CD8-positive, alpha-beta memory T cell (primary cell): ENCODE measurements around the gene DTNB. TPM values are rescaled to one million over a fixed set of nuclear protein-coding genes. Genes with fewer than 3 reads are reported as not detected.
"Not testable (repeated sequence)": the region's sequence is repeated elsewhere in the genome, so short reads cannot be mapped to it uniquely, and the experiment has no call there.

ENCODE experiments used
- CTCF ChIA-PET: fragments of 350-600 bp; sonication (Branson Sonifier 250); formaldehyde crosslinking; loops from one replicate; lab custom pipeline; 2021; ENCODE audit warnings: antibody characterized with exemption; lab: Charles Lee
- POLR2A ChIA-PET: fragments of 350-600 bp; sonication (Branson Sonifier 250); formaldehyde crosslinking; loops from one replicate; lab custom pipeline; 2021; ENCODE audit warnings: antibody characterized with exemption; lab: Charles Lee
- DNase-seq, 5 donors: peaks; one replicate each; pipeline versions ENCODE4 v3.0.0 to v3.0.0-alpha.2; 2020 to 2022; ENCODE audit warnings: mixed read lengths in 1 of 5
- H3K27ac ChIP-seq: one replicate; pipeline ENCODE4 v1.7.0; 2013; ENCODE audit warnings: low read depth, mild to moderate bottlenecking, low read length, moderate library complexity
- H3K27me3 ChIP-seq: 2 replicates; pipeline ENCODE4 v1.7.0; 2013; ENCODE audit warnings: low read length, mild to moderate bottlenecking; ENCODE audit not compliant: insufficient read depth, poor library complexity, severe bottlenecking
- H3K36me3 ChIP-seq: 2 replicates; pipeline ENCODE4 v1.7.0; 2013; ENCODE audit warnings: mild to moderate bottlenecking, low read length, moderate library complexity; ENCODE audit not compliant: insufficient read depth
- H3K4me1 ChIP-seq: 2 replicates; pipeline ENCODE4 v1.7.0; 2013; ENCODE audit warnings: mild to moderate bottlenecking, low read length, moderate library complexity; ENCODE audit not compliant: insufficient read depth
- H3K4me3 ChIP-seq: 2 replicates; pipeline ENCODE4 v1.7.0; 2013; ENCODE audit warnings: mild to moderate bottlenecking, low read length
- H3K9me3 ChIP-seq: 2 replicates; pipeline ENCODE4 v1.7.0; 2013; ENCODE audit warnings: mild to moderate bottlenecking, low read length
- H3K27ac Mint-ChIP-seq, 8 donors: one replicate each; pipeline ENCODE4 v1.8.0; 2020 to 2021; ENCODE audit warnings: mixed read lengths in 8 of 8, mild to moderate bottlenecking in 6 of 8, inconsistent platforms in 3 of 8, moderate library complexity in 3 of 8
- H3K27me3 Mint-ChIP-seq, 2 donors: one replicate each; pipeline ENCODE4 v1.8.0; 2020 to 2021; ENCODE audit warnings: mixed read lengths in 2 of 2, mild to moderate bottlenecking in 1 of 2, moderate library complexity in 1 of 2
- H3K36me3 Mint-ChIP-seq, 3 donors: one replicate each; pipeline ENCODE4 v1.8.0; 2020 to 2021; ENCODE audit warnings: mixed read lengths in 3 of 3, inconsistent platforms in 1 of 3, mild to moderate bottlenecking in 1 of 3
- H3K4me1 Mint-ChIP-seq, 3 donors: one replicate each; pipeline ENCODE4 v1.8.0; 2020 to 2021; ENCODE audit warnings: mixed read lengths in 3 of 3, inconsistent platforms in 1 of 3, mild to moderate bottlenecking in 1 of 3
- H3K4me3 Mint-ChIP-seq, 7 donors: one replicate each; pipeline ENCODE4 v1.8.0; 2020 to 2021; ENCODE audit warnings: mixed read lengths in 7 of 7, mild to moderate bottlenecking in 6 of 7, moderate library complexity in 4 of 7, inconsistent platforms in 2 of 7
- H3K9me3 Mint-ChIP-seq, 5 donors: one replicate each; pipeline ENCODE4 v1.8.0; 2020 to 2022; ENCODE audit warnings: mixed read lengths in 5 of 5, mild to moderate bottlenecking in 3 of 5, moderate library complexity in 2 of 5, inconsistent platforms in 1 of 5
- polyA plus RNA-seq: library from polyadenylated mRNA; unstranded; fragments of 300-500 nt; fragmentation: Illumina TruSeq; gene quantifications from one replicate; pipeline ENCODE4 v1.2.3, GENCODE V29; 2021
- total RNA-seq, 2 experiments: library from RNA; stranded (reverse); gene quantifications; one replicate each; pipeline ENCODE4 v1.2.3, GENCODE V29; 2021

Gene DTNB
- total and polyA plus RNA-seq, 3 experiments from 2014 or later, result 15.2 to 19.4 (median 16.8) TPM

GRCh38 chr2:25608718-25609117, 64.7 kb downstream of the DTNB start:
- POLR2A ChIA-PET, result no interaction called here
- CTCF ChIA-PET, result interaction anchor here (0.8 to 4.3 kb wide), 4 partner anchors 10 to 244 kb away, joined by 3 to 55 read pairs (median 11); no protein-coding TSS in a partner anchor
- H3K27me3 ChIP-seq, result no peaks in the 10 kb centered on the region
- H3K4me1 ChIP-seq, result no peaks in the 10 kb centered on the region
- Mint-ChIP-seq H3K27me3 (no peaks in the 10 kb centered on the region), H3K9me3 (no peaks in the 10 kb centered on the region), H3K36me3 (peaks cover 0 to 3% (median 2%) of the 10 kb centered on the region in 3 donors), H3K27ac (peak overlapping the region in 3 of 8 donors; percentile 2 to 11 (median 6)), H3K4me3 (no peak overlapping the region), H3K4me1 (peaks cover 0 to 9% (median 1%) of the 10 kb centered on the region in 3 donors)
- no peak for DNase-seq
- no peak overlapping the region for H3K4me3 ChIP-seq
- H3K9me3 ChIP-seq, result no peaks in the 10 kb centered on the region
- H3K27ac ChIP-seq, result no peak overlapping the region
- no peaks in the 10 kb centered on the region for H3K36me3 ChIP-seq

- H3K4me1 Mint-ChIP-seq, result peaks cover 0 to 1% (median 0%) of the 10 kb centered on the region in 3 donors
- H3K27ac ChIP-seq, result no peak overlapping the region
- no peaks in the 10 kb centered on the region for H3K27me3 Mint-ChIP-seq
- H3K36me3 Mint-ChIP-seq, result peaks cover 0 to 4% (median 0%) of the 10 kb centered on the region in 3 donors
- H3K4me3 ChIP-seq, result no peak overlapping the region
- no peak overlapping the region for H3K4me3 Mint-ChIP-seq
- DNase-seq, result peak in 2 of 5 donors; percentile 11 to 24
- CTCF ChIA-PET, result interaction anchor here (0.6 to 4.3 kb wide), 15 partner anchors 8 to 309 kb away, joined by 3 to 55 read pairs (median 4); partner anchors contain the start of genes ASXL2, DNMT3A and DTNB
- H3K9me3 Mint-ChIP-seq, result no peaks in the 10 kb centered on the region
- POLR2A ChIA-PET, result no interaction called here
- H3K4me1 ChIP-seq, result no peaks in the 10 kb centered on the region
- no peaks in the 10 kb centered on the region for H3K27me3 ChIP-seq
- H3K36me3 ChIP-seq, result no peaks in the 10 kb centered on the region
- no peaks in the 10 kb centered on the region for H3K9me3 ChIP-seq
- H3K27ac Mint-ChIP-seq, result no peak overlapping the region
These were observed 66.5 kb downstream of the DTNB start for GRCh38 chr2:25606892-25607291.

DNA sequence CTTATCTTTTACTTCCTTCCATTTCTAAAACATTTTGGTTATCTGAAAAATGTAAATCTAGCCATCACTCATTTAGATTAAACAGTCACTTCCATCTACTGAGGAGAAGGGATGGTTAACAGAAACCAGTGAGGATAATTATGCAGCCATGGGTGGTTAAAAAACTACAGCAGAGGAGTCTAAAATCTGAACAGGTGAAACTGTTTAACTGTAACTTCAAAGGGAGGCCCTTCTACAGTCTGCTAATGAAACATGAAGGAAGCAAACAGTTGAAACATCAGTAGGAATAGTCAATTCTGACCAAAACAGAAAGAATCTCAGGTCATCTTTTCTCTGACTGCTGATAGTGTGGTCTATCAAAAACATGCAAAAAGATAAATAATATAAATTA, 71.0 kb downstream of the DTNB start:
- Mint-ChIP-seq H3K9me3 (no peaks in the 10 kb centered on the region), H3K27me3 (no peaks in the 10 kb centered on the region), H3K4me3 (no peak overlapping the region), H3K27ac (no peak overlapping the region), H3K4me1 (no peaks in the 10 kb centered on the region), H3K36me3 (peaks cover 7 to 11% (median 8%) of the 10 kb centered on the region in 3 donors)
- Histone ChIP-seq H3K4me1 (no peaks in the 10 kb centered on the region), H3K27ac (no peak overlapping the region), H3K36me3 (no peaks in the 10 kb centered on the region), H3K27me3 (no peaks in the 10 kb centered on the region), H3K4me3 (no peak overlapping the region), H3K9me3 (no peaks in the 10 kb centered on the region)
- no peak for DNase-seq
- CTCF ChIA-PET, result no interaction called here
- POLR2A ChIA-PET, result no interaction called here

DNA sequence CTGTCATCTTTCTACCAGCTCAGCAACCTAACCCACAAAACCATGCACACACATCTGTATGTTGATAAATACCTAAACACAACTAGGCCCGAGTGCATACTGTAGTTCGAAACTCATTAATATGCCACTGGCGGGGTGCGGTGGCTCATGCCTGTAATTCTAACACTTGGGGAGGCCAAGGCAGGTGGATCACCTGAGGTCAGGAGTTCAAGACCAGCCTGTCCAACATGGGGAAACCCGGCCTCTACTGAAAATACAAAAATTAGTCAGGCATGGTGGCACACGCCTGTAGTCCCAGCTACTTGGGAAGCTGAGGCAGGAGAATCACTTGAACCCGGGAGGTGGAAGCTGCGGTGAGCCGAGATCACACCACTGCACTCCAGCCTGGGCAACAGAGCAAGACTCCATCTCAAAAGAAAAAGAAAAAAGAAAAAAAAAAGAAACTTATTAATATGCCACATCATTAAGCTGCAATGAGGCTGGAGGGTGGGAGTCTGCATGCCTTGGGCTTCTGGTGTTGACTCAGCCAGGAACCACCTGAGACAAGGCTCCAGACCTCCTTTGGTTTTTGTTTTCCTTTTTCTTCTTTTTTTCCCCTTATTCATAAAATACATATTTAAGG, 71.6 kb downstream of the DTNB start:
- not testable (repeated sequence) for H3K27ac ChIP-seq

GRCh38 chr2:25598911-25599310, 74.5 kb downstream of the DTNB start:
- POLR2A ChIA-PET, result no interaction called here
- no peaks in the 10 kb centered on the region for H3K27me3 ChIP-seq
- Mint-ChIP-seq H3K4me3 (no peak overlapping the region), H3K4me1 (no peaks in the 10 kb centered on the region), H3K27me3 (no peaks in the 10 kb centered on the region), H3K36me3 (peaks cover 8 to 11% (median 10%) of the 10 kb centered on the region in 3 donors), H3K27ac (no peak overlapping the region), H3K9me3 (no peaks in the 10 kb centered on the region)
- H3K9me3 ChIP-seq, result no peaks in the 10 kb centered on the region
- DNase-seq, result no peak
- no peak overlapping the region for H3K4me3 ChIP-seq
- CTCF ChIA-PET, result no interaction called here
- no peaks in the 10 kb centered on the region for H3K4me1 ChIP-seq
- H3K36me3 ChIP-seq, result no peaks in the 10 kb centered on the region
- no peak overlapping the region for H3K27ac ChIP-seq

More for the DNA sequence above, 71.6 kb downstream of the DTNB start:
- H3K4me1 ChIP-seq, H3K9me3 Mint-ChIP-seq, DNase-seq, CTCF ChIA-PET, POLR2A ChIA-PET, H3K4me1 Mint-ChIP-seq, H3K27me3 ChIP-seq, H3K4me3 Mint-ChIP-seq, H3K27ac Mint-ChIP-seq, H3K27me3 Mint-ChIP-seq, H3K36me3 ChIP-seq, H3K4me3 ChIP-seq, H3K9me3 ChIP-seq: not testable (repeated sequence)
- H3K36me3 Mint-ChIP-seq, result peaks cover 8 to 11% (median 9%) of the 10 kb centered on the region in 3 donors

DNA sequence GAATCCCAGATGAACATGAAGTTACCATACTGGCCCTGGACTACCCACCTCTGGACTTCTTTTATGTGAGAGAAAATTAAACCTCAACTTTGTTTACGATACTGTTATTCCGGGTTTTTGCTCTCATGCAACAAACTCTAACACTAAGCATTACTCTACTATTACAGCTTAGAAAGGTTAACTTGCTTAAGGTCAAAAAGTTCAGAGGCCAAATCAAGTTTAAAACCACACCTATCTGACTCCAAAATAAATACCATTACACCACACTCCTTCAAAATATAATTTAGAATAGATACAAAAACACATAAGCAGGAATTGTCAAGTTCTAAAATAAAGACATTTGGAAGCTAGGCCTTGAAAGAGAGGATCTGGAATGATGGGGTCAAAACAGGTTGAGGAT, 75.0 kb downstream of the DTNB start:
- H3K27me3 Mint-ChIP-seq, result no peaks in the 10 kb centered on the region
- Histone ChIP-seq H3K27ac (no peak overlapping the region), H3K4me1 (no peaks in the 10 kb centered on the region), H3K36me3 (no peaks in the 10 kb centered on the region), H3K27me3 (no peaks in the 10 kb centered on the region), H3K4me3 (no peak overlapping the region), H3K9me3 (no peaks in the 10 kb centered on the region)
- H3K36me3 Mint-ChIP-seq, result peaks cover 8 to 12% (median 11%) of the 10 kb centered on the region in 3 donors
- peak overlapping the region in 1 of 8 donors; percentile 12 for H3K27ac Mint-ChIP-seq
- DNase-seq, result no peak
- H3K4me3 Mint-ChIP-seq, result no peak overlapping the region
- ChIA-PET CTCF (no interaction called here), POLR2A (no interaction called here)
- no peaks in the 10 kb centered on the region for H3K4me1 Mint-ChIP-seq
- no peaks in the 10 kb centered on the region for H3K9me3 Mint-ChIP-seq

GRCh38 chr2:25597881-25598280, 75.5 kb downstream of the DTNB start:
- no peaks in the 10 kb centered on the region for H3K9me3 ChIP-seq
- CTCF ChIA-PET, result no interaction called here
- H3K27me3 ChIP-seq, result no peaks in the 10 kb centered on the region
- no peak overlapping the region for H3K27ac Mint-ChIP-seq
- no peak overlapping the region for H3K4me3 ChIP-seq
- H3K4me1 Mint-ChIP-seq, result peaks cover 0 to under 1% (median 0%) of the 10 kb centered on the region in 3 donors
- no peak for DNase-seq
- H3K27ac ChIP-seq, result no peak overlapping the region
- no peaks in the 10 kb centered on the region for H3K27me3 Mint-ChIP-seq
- POLR2A ChIA-PET, result no interaction called here
- no peaks in the 10 kb centered on the region for H3K4me1 ChIP-seq
- peaks cover 8 to 11% (median 10%) of the 10 kb centered on the region in 3 donors for H3K36me3 Mint-ChIP-seq
- H3K36me3 ChIP-seq, result no peaks in the 10 kb centered on the region
- H3K4me3 Mint-ChIP-seq, result no peak overlapping the region
- H3K9me3 Mint-ChIP-seq, result no peaks in the 10 kb centered on the region

GRCh38 chr2:25596516-25597244, 76.7 kb downstream of the DTNB start:
- no peaks in the 10 kb centered on the region for H3K27me3 ChIP-seq
- H3K27me3 Mint-ChIP-seq, result no peaks in the 10 kb centered on the region
- CTCF ChIA-PET, result no interaction called here
- DNase-seq, result no peak
- H3K4me1 ChIP-seq, result no peaks in the 10 kb centered on the region
- H3K9me3 Mint-ChIP-seq, result no peaks in the 10 kb centered on the region
- peaks cover 7 to 11% (median 8%) of the 10 kb centered on the region in 3 donors for H3K4me1 Mint-ChIP-seq
- peaks cover 8 to 11% (median 10%) of the 10 kb centered on the region in 3 donors for H3K36me3 Mint-ChIP-seq
- H3K4me3 ChIP-seq, result no peak overlapping the region
- no peak overlapping the region for H3K27ac Mint-ChIP-seq
- H3K9me3 ChIP-seq, result no peaks in the 10 kb centered on the region
- no peak overlapping the region for H3K4me3 Mint-ChIP-seq
- H3K27ac ChIP-seq, result no peak overlapping the region
- no peaks in the 10 kb centered on the region for H3K36me3 ChIP-seq
- POLR2A ChIA-PET, result no interaction called here
